ENCODE results near the gene MED17.

Gene MED17

DNA sequence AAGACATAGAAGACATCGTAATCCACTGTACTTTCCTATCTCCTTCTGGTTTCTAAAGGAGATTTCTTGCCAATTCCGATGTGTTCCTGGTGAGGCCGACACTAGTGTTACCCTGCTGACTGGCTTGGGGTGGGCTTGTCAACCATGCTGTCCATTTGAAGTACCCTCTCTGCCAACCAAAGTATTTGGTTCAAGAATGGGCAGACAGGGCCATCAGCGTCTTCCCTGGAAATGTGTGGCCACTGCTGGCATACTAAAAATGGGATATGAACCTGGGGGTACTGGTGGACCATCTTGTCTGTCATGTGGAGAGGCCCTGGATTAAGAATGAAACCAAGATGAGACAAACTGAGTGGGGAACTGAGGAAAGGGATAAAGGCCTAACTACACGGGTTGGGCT lies 68.2 kb downstream of the MED17 start:
- DNase-seq = no peak
- Histone ChIP-seq H3K4me3 (ENCODE audit: low read depth, low read length) (no peak overlapping the region), H3K4me1 (peaks cover 5% of the 10 kb centered on the region; the same call in 1 of the 2 replicates), H3K27me3 (no peaks in the 10 kb centered on the region), H3K36me3 (no peaks in the 10 kb centered on the region), H3K9me3 (no peaks in the 10 kb centered on the region)
- TF ChIP-seq, protein P1, sequence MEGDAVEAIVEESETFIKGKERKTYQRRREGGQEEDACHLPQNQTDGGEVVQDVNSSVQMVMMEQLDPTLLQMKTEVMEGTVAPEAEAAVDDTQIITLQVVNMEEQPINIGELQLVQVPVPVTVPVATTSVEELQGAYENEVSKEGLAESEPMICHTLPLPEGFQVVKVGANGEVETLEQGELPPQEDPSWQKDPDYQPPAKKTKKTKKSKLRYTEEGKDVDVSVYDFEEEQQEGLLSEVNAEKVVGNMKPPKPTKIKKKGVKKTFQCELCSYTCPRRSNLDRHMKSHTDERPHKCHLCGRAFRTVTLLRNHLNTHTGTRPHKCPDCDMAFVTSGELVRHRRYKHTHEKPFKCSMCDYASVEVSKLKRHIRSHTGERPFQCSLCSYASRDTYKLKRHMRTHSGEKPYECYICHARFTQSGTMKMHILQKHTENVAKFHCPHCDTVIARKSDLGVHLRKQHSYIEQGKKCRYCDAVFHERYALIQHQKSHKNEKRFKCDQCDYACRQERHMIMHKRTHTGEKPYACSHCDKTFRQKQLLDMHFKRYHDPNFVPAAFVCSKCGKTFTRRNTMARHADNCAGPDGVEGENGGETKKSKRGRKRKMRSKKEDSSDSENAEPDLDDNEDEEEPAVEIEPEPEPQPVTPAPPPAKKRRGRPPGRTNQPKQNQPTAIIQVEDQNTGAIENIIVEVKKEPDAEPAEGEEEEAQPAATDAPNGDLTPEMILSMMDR (IDR thresholded peaks at IDR 0.05; ENCODE audit: low read depth, low read length) = no peak

GRCh38 chr11:93857413-93858120 lies 73.5 kb downstream of the MED17 start:
- TF ChIP-seq, protein P1 (IDR thresholded peaks at IDR 0.05; ENCODE audit: low read depth, low read length) = no peak
- Histone ChIP-seq H3K27me3 (no peaks in the 10 kb centered on the region), H3K36me3 (no peaks in the 10 kb centered on the region), H3K9me3 (no peaks in the 10 kb centered on the region), H3K4me3 (ENCODE audit: low read depth, low read length) (no peak overlapping the region), H3K4me1 (peaks cover 11% of the 10 kb centered on the region)
- DNase-seq = no peak

DNA sequence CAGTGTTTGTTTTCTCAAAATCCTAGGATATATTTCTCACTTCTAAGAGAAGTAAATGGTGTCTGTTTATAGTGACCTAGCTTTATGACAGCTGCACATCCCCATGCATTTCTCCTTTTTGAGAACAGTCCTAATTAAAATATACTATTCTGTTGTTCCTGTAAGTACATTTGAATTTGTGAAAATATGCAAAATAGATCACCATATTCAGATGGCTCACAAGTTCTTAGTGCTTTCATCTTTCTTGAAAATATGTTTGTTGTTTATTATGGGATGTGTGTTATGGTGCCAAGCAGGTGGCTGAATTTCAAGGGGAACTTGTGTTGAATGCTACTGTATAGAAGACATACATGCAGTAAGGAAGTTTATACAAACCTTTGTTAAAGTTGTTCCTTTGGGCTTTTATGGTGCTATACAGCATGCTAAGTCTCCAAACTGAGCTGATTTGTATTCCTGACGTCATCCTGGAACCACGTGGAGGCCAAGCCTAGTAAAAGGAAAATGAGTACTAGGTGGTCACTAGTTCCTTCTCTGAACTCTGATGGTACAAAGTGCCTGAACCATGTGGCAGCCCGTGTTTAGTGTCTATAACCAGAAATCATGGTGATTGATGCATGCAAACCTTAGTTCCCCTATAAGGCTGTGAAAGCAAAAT lies 74.2 kb downstream of the MED17 start:
- no peak for DNase-seq
- Histone ChIP-seq H3K4me3 (ENCODE audit: low read depth, low read length) (no peak overlapping the region), H3K4me1 (peaks cover 11% of the 10 kb centered on the region), H3K9me3 (no peaks in the 10 kb centered on the region), H3K36me3 (no peaks in the 10 kb centered on the region), H3K27me3 (no peaks in the 10 kb centered on the region)
- TF ChIP-seq, protein P1 (IDR thresholded peaks at IDR 0.05; ENCODE audit: low read depth, low read length) = no peak

DNA sequence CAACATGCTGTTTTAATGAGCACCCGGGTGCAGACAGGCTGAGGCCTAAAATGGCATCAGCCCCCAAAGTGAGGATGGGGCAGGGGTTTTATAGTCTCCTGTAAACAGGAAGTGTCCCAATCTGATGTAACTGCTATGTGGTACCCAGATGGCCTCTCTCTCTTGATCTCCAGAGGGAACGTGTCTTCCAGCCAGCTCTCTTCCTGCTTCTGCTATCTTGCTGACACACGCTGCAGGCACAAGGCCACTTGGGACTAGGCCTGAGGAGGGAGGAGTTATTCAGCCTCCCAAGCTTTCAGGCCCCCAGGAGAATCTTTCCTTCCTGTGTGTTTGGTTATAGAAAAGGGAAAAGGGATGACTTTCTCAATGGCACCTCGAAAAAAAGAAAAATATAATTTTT lies 77.7 kb downstream of the MED17 start:
- Histone ChIP-seq H3K4me1 (peaks cover 11% of the 10 kb centered on the region), H3K9me3 (no peaks in the 10 kb centered on the region), H3K27me3 (no peaks in the 10 kb centered on the region), H3K4me3 (ENCODE audit: low read depth, low read length) (no peak overlapping the region), H3K36me3 (no peaks in the 10 kb centered on the region)
- DNase-seq = peak; percentile 31
- TF ChIP-seq, protein P1 (IDR thresholded peaks at IDR 0.05; ENCODE audit: low read depth, low read length) = no peak

All from BE2C (cell line).